ENCODE measurements around the gene IDH1. TPM values are rescaled to one million over a fixed set of nuclear protein-coding genes. Genes with fewer than 3 reads are reported as not detected.
"Not testable (repeated sequence)": the region's sequence is repeated elsewhere in the genome, so short reads cannot be mapped to it uniquely, and the experiment has no call there.

IDH1 gene
- total RNA-seq, 1 donor from 2014 or later = 87.7 TPM

DNA sequence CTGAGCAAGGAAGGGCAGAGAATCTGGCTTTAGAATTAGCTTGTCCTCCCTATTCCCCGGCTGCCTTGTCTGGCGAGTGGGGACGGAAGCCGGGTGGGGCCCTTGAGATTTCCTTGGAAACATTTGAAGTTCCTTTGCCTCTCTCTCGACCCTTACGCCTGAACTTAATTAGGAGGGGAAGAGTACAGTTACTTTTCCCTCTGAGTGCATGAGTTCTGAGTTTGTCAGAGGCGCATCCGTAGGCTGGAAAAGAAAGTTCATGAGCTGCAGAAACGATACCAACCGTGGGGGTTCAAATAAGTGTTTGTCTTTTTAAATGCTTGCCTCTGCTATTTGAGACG is 11.7 kb upstream of the IDH1 start:
- Mint-ChIP-seq H3K36me3 (peaks cover 5% of the 10 kb centered on the region), H3K4me3 (peak overlapping the region; percentile 90), H3K27me3 (ENCODE audit: low read depth) (no peaks in the 10 kb centered on the region), H3K4me1 (peaks cover 31% of the 10 kb centered on the region), H3K9me3 (peaks cover 10% of the 10 kb centered on the region), H3K27ac (peak overlapping the region; percentile 93)
- TF ChIP-seq, protein P1, sequence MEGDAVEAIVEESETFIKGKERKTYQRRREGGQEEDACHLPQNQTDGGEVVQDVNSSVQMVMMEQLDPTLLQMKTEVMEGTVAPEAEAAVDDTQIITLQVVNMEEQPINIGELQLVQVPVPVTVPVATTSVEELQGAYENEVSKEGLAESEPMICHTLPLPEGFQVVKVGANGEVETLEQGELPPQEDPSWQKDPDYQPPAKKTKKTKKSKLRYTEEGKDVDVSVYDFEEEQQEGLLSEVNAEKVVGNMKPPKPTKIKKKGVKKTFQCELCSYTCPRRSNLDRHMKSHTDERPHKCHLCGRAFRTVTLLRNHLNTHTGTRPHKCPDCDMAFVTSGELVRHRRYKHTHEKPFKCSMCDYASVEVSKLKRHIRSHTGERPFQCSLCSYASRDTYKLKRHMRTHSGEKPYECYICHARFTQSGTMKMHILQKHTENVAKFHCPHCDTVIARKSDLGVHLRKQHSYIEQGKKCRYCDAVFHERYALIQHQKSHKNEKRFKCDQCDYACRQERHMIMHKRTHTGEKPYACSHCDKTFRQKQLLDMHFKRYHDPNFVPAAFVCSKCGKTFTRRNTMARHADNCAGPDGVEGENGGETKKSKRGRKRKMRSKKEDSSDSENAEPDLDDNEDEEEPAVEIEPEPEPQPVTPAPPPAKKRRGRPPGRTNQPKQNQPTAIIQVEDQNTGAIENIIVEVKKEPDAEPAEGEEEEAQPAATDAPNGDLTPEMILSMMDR (IDR thresholded peaks at IDR 0.05; ENCODE audit: unreplicated experiment) = no peak
- no peak for DNase-seq (ENCODE audit: low spot score in 2 of 2, unreplicated experiment in 2 of 2)

DNA sequence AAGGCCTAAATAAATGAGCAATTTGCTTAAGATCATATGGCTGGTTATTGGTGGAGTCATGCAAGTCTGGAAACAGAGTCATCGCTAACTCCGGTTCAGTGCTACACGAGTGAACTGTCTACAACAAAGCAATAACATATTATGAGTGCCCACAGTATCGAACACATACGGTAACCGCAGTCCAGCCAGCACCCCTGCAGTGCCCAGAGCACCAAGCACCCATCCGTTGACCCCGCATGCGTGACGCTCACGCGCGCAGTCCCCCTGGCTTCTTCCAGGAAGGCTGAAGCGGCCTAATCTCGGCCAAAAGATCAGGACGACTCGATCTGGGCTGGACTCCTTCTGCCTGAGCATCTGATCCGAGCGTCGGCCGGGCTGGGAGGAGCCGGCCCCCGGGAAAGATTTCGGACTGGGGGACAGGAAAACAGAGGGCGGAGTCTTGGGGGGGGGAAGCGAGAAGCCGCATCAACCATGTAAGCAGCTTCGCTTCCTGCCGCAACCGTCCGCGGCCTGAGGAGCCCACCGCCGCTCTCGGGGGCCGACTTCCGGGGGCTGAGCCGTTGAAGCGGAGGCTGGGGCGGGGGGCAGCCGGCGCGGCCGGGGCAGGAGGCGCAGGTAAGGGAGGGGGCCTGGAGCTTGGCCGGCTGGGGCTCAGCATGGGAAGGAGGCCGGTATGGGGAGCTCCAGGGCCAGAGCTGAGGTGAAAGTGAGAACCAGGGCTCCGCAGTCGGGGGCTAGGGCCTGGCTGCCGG is 11.1 kb upstream of the IDH1 start, which contains the start of gene PIKFYVE:
Gene PIKFYVE, plus strand, starts transcription at position 455 of the 752 bp plus-strand sequence. CDS start 5,265 bp downstream, outside the sequence.
- Mint-ChIP-seq H3K27ac (peak within 1 kb of the TSS; percentile 93), H3K9me3 (peaks cover 10% of the 10 kb centered on the region), H3K27me3 (ENCODE audit: low read depth) (no peaks in the 10 kb centered on the region), H3K4me1 (peaks cover 31% of the 10 kb centered on the region), H3K36me3 (peaks cover 1% of the 10 kb centered on the region), H3K4me3 (peak within 1 kb of the TSS; percentile 90)
- TF ChIP-seq, protein P1 (IDR thresholded peaks at IDR 0.05; ENCODE audit: unreplicated experiment) = no peak
- DNase-seq (ENCODE audit: low spot score in 2 of 2, unreplicated experiment in 2 of 2) = peak; percentile 82 to 89

DNA sequence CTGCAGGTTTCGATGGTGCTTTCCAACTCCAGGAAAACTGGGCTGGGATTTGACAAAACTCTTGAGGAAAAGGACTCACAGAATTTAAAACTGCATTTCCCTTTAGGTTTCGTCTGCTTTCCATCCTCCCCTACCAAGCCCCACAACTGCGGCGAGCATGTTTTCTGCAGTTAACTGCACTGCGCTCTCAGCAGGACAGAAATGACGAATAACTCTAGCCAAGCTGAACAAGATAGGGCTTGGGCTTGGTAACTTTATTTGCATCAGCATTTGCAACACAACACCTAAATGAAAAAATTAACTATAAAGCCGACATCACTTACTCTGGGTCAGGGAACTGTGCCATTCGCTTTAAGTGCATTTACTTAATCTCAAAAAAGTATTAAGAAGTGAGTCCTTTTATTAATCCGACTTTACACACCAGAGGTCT is 10.5 kb upstream of the IDH1 start:
- no peak for DNase-seq (ENCODE audit: low spot score in 2 of 2, unreplicated experiment in 2 of 2)
- TF ChIP-seq, protein P1 (IDR thresholded peaks at IDR 0.05; ENCODE audit: unreplicated experiment) = no peak
- Mint-ChIP-seq H3K9me3 (peaks cover 10% of the 10 kb centered on the region), H3K36me3 (peaks cover 1% of the 10 kb centered on the region), H3K27me3 (ENCODE audit: low read depth) (no peaks in the 10 kb centered on the region), H3K4me1 (peaks cover 31% of the 10 kb centered on the region), H3K27ac (peak overlapping the region; percentile 93), H3K4me3 (peak overlapping the region; percentile 90)

DNA sequence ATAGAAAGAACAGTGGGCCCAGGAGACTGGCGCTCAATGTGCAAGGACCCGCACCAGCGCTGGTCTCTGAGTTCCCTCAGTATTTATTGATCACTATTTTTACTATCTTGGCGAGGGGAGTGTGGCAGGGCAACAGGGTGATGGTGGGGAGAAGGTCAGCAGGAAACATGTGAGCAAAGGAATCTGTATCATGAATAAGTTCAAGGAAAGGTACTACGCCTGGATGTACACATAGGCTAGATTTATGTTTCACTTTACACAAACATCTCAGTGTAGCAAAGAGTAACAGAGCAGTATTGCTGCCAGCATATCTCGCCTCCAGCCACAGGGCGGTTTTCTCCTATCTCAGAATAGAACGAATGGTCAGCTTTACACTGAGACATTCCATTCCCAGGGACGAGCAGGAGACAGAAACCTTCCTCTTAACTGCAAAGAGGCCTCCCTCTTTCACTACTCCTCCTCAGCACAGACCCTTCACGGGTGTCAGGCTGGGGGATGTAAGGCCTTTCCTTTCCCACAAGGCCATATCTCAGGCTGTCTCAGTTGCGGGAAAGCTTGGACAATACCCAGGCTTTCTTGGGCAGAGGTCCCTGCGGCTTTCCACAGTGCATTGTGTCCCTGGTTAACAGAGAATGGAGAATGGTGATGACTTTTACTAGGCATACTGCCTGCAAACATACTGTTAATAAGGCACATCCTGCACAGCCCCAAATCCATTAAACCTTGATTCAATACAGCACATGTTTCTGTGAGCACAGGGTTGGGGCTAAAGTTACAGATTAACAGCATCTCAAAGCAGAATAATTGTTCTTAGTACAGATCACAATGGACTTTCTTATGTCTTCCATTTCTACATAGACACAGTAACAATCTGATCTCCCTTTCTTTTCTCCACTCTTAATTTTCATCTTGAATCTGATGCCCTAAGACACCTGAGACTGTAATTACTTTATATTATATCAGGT is 2.3 kb upstream of the IDH1 start:
- TF ChIP-seq, protein P1 (IDR thresholded peaks at IDR 0.05; ENCODE audit: unreplicated experiment) = peak; percentile 3
- not testable (repeated sequence) for H3K27me3 Mint-ChIP-seq (ENCODE audit: low read depth); H3K9me3 Mint-ChIP-seq; DNase-seq (ENCODE audit: low spot score in 2 of 2, unreplicated experiment in 2 of 2); H3K36me3 Mint-ChIP-seq
- Mint-ChIP-seq H3K4me3 (peak overlapping the region; percentile 51), H3K4me1 (peaks cover 38% of the 10 kb centered on the region), H3K27ac (peak overlapping the region; percentile 96)

DNA sequence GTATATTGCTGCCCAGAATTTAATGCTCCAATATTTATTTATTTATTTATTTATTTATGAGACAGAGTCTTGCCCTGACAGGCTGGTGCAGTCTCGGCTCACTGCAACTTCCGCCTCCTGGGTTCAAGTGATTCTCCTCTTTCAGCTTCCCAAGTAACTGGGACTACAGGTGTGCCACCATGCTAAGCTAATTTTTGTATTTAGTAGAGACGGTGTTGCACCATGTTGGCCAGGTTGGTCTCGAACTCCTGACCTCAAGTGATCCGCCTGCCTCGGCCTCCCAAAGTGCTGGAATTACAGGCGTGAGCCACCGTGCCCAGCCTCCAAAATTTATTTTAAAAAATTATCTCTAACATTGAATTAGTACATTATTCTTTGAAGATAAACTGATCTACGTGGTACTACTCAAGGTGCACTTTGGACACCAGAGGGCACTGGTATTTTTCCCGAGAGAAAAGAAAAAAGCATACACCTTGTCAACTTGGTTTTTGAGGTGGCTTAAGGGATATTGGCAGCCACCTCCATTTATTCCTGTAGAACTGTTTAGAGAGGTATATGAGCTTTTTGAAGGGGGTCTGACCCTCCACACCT is 1.4 kb upstream of the IDH1 start:
- Mint-ChIP-seq H3K9me3 (no peaks in the 10 kb centered on the region), H3K4me3 (peak overlapping the region; percentile 93), H3K36me3 (peaks cover 1% of the 10 kb centered on the region), H3K4me1 (peaks cover 39% of the 10 kb centered on the region), H3K27me3 (ENCODE audit: low read depth) (no peaks in the 10 kb centered on the region), H3K27ac (peak overlapping the region; percentile 96)
- DNase-seq (ENCODE audit: low spot score in 2 of 2, unreplicated experiment in 2 of 2) = no peak
- TF ChIP-seq, protein P1 (IDR thresholded peaks at IDR 0.05; ENCODE audit: unreplicated experiment) = peak; percentile 25

Data from mesothelial cell of epicardium (in vitro differentiated cells).